Left lung (tissue), 10 donors: ENCODE results near the gene PNMA1. TPM values are rescaled to one million over a fixed set of nuclear protein-coding genes. Genes with fewer than 3 reads are reported as not detected.
A peak's percentile ranks its signal among the peaks of the same experiment; 100 is the strongest.

Source experiments
- ATAC-seq: fragments of 200-7000 bp; cut with Tn5 transposase; one replicate; pipeline ENCODE4 v1.9.1; 2020; ENCODE audit warnings: moderate library complexity
- DNase-seq, 4 donors: peaks; one replicate each; pipeline ENCODE4 v3.0.0-alpha.2; 2013 to 2020
- H3K27ac ChIP-seq, 2 donors: fragments of 200-600 bp; sonication (generic) in 1 of 2; one replicate each; pipeline versions ENCODE4 v1.5.0 to v1.8.0; 2020 to 2021
- H3K27me3 ChIP-seq, 2 donors: fragments of 200-600 bp; sonication (generic) in 1 of 2; one replicate each; pipeline versions ENCODE4 v1.5.0 to v1.8.0; 2020 to 2021
- H3K36me3 ChIP-seq, 2 donors: fragments of 200-600 bp; sonication (generic) in 1 of 2; one replicate each; pipeline versions ENCODE4 v1.5.0 to v1.8.0; 2020 to 2021
- H3K4me1 ChIP-seq, 2 donors: fragments of 200-600 bp; one replicate each; pipeline ENCODE4 v1.8.0; 2021
- H3K4me3 ChIP-seq, 2 donors: fragments of 200-600 bp; sonication (generic) in 1 of 2; one replicate each; pipeline versions ENCODE4 v1.5.0 to v1.8.0; 2020 to 2021; ENCODE audit warnings: mild to moderate bottlenecking in 1 of 2
- H3K9me3 ChIP-seq, 2 donors: fragments of 200-600 bp; sonication (generic) in 1 of 2; one replicate each; pipeline versions ENCODE4 v1.5.0 to v1.8.0; 2020 to 2021
- intact Hi-C, 2 donors: fragments of 100-400 bp; cut with DNase I; formaldehyde crosslinking; loops; one replicate each; pipeline versions ENCODE4 v1.11.2 to v1.14.2; 2022
- polyA plus RNA-seq, 6 donors: library from polyadenylated mRNA; unstranded; fragments of 120-200 nt; gene quantifications; one replicate each; pipeline ENCODE4 v1.2.1, GENCODE V29; 2013; ENCODE audit not compliant: insufficient read length in 6 of 6
- total RNA-seq, 2 donors: library from RNA; stranded (reverse); fragmentation: NEBNext Ultra II Directional; extraction: Animal tissue kit (Norgen Biotek cat#: 25700); gene quantifications; one replicate each; pipeline ENCODE4 v1.2.1, GENCODE V29; 2021
- TF ChIP-seq, protein P1 (sequence below), 2 donors: fragments of 200-600 bp; sonication (generic) in 1 of 2; IDR thresholded peaks; one replicate each; pipeline versions ENCODE4 v1.5.0 to v1.8.0; 2021; ENCODE audit warnings: antibody characterized with exemption in 2 of 2
- donor health status: DM: no; HTN: yes; CAD: no.
- donor health status: DM: no; HTN: no; CAD: no.

The PNMA1 gene
- total and polyA plus RNA-seq, 8 donors = 30.8 to 56.3 (median 46.2) TPM

DNA sequence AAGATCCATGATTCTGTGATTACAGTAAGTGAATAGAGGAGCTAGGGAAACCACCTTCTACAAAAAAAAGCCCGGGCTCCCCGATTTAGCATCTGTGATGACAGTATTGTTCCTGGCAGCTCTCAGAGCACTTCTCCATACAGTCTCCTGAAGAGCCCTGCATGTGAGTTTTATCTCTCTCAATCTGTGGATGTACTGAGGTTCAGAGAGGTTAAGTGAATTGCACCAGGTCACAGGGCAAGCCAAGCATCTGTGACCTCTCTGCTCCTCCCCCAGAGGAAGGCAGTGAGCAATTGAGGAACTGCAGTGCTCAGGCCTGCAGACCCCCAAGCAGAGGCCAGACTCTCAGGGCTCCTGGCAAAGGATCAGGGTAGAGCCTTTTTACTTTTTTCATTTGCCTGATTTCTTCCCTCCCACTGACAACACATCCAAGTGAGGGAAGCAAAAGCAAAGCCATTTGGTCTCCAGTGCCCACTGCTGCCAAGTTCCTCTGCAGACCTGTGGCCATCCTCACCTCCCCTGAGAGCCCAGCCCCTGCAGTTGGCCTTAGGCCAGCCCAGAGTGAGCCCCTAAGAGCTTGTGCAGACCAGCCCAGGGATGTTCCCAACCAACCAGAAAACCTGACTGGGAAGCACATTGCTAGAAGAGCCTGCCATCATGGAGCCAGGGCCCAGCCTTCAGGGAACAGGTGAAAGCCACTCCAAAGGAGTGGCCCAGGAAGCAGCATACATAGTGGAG lies 47.6 kb upstream of the PNMA1 start:
- intact Hi-C loops = no loop called here
- no peak overlapping the region for H3K4me3 ChIP-seq
- TF ChIP-seq, protein P1, sequence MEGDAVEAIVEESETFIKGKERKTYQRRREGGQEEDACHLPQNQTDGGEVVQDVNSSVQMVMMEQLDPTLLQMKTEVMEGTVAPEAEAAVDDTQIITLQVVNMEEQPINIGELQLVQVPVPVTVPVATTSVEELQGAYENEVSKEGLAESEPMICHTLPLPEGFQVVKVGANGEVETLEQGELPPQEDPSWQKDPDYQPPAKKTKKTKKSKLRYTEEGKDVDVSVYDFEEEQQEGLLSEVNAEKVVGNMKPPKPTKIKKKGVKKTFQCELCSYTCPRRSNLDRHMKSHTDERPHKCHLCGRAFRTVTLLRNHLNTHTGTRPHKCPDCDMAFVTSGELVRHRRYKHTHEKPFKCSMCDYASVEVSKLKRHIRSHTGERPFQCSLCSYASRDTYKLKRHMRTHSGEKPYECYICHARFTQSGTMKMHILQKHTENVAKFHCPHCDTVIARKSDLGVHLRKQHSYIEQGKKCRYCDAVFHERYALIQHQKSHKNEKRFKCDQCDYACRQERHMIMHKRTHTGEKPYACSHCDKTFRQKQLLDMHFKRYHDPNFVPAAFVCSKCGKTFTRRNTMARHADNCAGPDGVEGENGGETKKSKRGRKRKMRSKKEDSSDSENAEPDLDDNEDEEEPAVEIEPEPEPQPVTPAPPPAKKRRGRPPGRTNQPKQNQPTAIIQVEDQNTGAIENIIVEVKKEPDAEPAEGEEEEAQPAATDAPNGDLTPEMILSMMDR (IDR thresholded peaks at IDR 0.05) = no peak
- H3K27ac ChIP-seq = peak overlapping the region; percentile 29 to 99
- no peaks in the 10 kb centered on the region for H3K36me3 ChIP-seq
- H3K9me3 ChIP-seq = no peaks in the 10 kb centered on the region
- peaks cover 67 to 88% of the 10 kb centered on the region in 2 donors for H3K4me1 ChIP-seq
- H3K27me3 ChIP-seq = no peaks in the 10 kb centered on the region
- ATAC-seq (no peak), DNase-seq (no peak)

DNA sequence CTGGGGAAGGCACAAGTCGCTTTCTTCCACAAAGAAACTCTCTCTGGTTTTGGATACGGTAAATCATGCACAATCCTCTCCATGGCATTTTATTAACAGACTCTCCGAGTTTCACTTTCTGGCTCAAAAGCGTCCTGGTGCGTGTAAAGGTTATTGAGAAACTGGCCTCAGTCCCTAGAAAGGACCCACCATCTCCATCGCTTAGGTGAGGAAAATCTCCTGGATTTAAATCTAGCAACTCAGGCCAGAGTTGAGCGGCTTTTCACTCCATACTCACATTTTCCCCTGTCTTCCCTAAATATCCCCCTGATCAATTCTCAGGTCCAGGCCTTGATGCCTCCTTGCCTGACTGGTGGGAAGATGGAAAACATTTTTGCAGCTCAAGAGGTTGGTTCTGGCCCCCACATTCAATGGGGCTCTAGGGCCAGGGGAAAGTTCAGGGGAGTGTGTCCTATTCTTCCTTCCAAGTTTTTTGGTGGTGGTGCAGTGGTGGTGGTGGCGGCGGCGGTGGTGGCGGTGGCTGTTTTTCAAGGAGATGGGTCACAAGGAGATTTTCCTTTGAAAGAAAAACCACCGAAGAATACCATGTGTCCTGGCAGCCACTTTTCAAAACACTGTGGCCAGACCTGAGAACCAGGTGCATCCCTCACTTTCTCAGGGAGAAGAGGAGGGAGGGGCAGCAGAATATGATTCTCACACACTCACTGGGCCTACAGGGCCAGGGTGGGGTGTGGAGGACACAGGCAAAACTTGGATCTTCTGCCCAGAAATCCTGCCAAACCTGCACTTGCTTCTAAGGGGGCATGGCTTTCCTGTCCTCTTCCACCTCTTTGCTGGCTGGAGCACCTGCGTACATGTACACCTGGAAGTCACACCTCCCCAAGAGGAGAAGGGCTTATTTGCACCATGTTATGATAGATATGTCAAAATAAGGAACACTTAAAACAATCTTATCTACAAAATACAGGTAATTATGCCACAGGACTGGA lies 46.7 kb upstream of the PNMA1 start:
- peaks cover 76 to 88% of the 10 kb centered on the region in 2 donors for H3K4me1 ChIP-seq
- no peak for ATAC-seq
- no peaks in the 10 kb centered on the region for H3K27me3 ChIP-seq
- TF ChIP-seq, protein P1 (IDR thresholded peaks at IDR 0.05) = no peak
- intact Hi-C loops = no loop called here
- H3K36me3 ChIP-seq = no peaks in the 10 kb centered on the region
- no peak for DNase-seq
- peak overlapping the region; percentile 60 to 84 for H3K4me3 ChIP-seq
- H3K9me3 ChIP-seq = no peaks in the 10 kb centered on the region
- peak overlapping the region; percentile 99 for H3K27ac ChIP-seq

DNA sequence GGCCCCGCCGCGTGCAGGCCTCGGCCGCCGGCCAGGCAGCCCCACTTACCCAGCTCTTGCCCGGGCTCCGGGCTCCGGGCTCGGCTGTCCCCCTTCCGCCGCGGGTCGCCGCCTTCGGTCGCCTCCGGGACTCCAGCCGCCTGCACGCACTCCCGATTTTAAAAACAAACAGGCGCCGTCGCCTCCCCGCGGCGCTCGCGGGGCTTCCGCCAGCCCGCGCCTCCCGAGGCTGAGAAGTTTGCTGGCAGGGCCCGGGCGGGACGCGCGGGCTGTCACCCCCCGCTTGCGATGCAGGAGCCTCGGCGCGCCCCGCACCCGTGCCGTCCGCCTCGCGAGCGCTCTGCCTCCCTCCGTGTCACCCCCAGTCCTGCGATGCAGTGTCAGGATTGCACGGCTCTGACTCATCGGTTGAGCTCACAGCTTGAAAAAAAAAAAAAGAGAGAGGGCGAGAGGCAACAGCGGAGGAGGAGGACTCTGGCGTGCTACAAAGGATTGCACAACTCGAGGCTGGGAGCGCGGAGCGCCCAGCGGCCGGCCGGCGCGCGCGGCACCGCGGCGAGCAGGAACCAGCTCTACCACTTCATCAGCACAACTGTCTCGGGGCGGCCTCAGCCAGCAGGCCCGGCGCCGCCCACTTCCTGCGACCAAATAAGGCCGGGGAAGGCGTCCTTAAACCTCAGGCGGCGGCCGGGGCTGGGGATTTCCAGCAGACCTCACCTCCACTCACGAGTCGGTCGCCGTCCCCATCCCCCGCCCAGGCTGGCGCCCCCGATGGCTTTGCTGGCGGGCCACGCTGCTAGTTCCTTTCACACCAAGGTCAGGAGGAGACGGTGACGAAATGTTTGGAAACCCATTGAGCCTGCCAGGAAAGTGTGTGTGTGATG lies 45.8 kb upstream of the PNMA1 start:
- intact Hi-C loops = no loop called here

GRCh38 chr14:73759183-73759713 lies 45.1 kb upstream of the PNMA1 start:
- DNase-seq (peak in 3 of 4 donors; percentile 68 to 90 (median 73)), ATAC-seq (peak; percentile 2)
- intact Hi-C loops = no loop called here
- Histone ChIP-seq H3K27me3 (no peaks in the 10 kb centered on the region), H3K9me3 (no peaks in the 10 kb centered on the region), H3K36me3 (no peaks in the 10 kb centered on the region), H3K4me1 (peaks cover 77 to 88% of the 10 kb centered on the region in 2 donors), H3K4me3 (peak overlapping the region; percentile 66 to 84), H3K27ac (peak overlapping the region; percentile 99)
- TF ChIP-seq, protein P1 (IDR thresholded peaks at IDR 0.05) = no peak

More for the DNA sequence above, 45.8 kb upstream of the PNMA1 start:
- peak; percentile 98 to 100 (median 98) for DNase-seq
- no peaks in the 10 kb centered on the region for H3K36me3 ChIP-seq
- peak overlapping the region; percentile 99 for H3K27ac ChIP-seq
- H3K4me1 ChIP-seq = peaks cover 77 to 88% of the 10 kb centered on the region in 2 donors
- ATAC-seq = peak; percentile 83
- no peaks in the 10 kb centered on the region for H3K27me3 ChIP-seq
- no peaks in the 10 kb centered on the region for H3K9me3 ChIP-seq
- TF ChIP-seq, protein P1 (IDR thresholded peaks at IDR 0.05) = no peak
- H3K4me3 ChIP-seq = peak overlapping the region; percentile 60 to 84
